ENCODE data around the gene KDM8. TPM values are rescaled to one million over a fixed set of nuclear protein-coding genes. Genes with fewer than 3 reads are reported as not detected.

Gene KDM8
- total and polyA plus RNA-seq, 2 donors (not counting 3 experiments of a cell fraction or from before 2014, with no cell fraction given): 5.1 to 8.4 TPM

- CTCF ChIA-PET: interaction anchor here (3.2 kb wide), 1 partner anchor 10 kb away, joined by 18 read pairs; no protein-coding TSS in a partner anchor
- FAIRE-seq (no peak), DNase-seq (ENCODE audit: low read depth, low spot score) (no peak)
- Histone ChIP-seq H3K27me3 (ENCODE audit: control insufficient read depth in 2 of 2, insufficient read depth in 2 of 2, low read length in 2 of 2) (no peaks in the 10 kb centered on the region), H3K9me1 (replicated peaks; ENCODE audit: control insufficient read depth, extremely low read depth, insufficient read depth, low read length) (no peaks in the 10 kb centered on the region), H3K9me3 (replicated peaks; ENCODE audit: control insufficient read depth, insufficient read depth, low read length) (no peaks in the 10 kb centered on the region), H3K4me1 (ENCODE audit: control insufficient read depth, extremely low read depth, insufficient read depth, low read length) (peaks cover 56% of the 10 kb centered on the region), H3K27ac (ENCODE audit: insufficient read depth, low read depth, low read length) (no peak overlapping the region), H3K4me3 (replicated peaks in 1 of 3; ENCODE audit: insufficient read depth in 1 of 3, low read depth in 1 of 3, low read length in 3 of 3) (no peak overlapping the region), H3K79me2 (ENCODE audit: control insufficient read depth, insufficient read depth, low read length) (no peaks in the 10 kb centered on the region), H3K36me3 (ENCODE audit: control insufficient read depth in 2 of 2, extremely low read depth in 1 of 2, insufficient read depth in 2 of 2, low read length in 2 of 2) (no peaks in the 10 kb centered on the region), H3K9ac (replicated peaks; ENCODE audit: extremely low read depth, insufficient read depth, low read length) (no peak overlapping the region), H4K20me1 (replicated peaks; ENCODE audit: control insufficient read depth, extremely low read depth, insufficient read depth, low read length) (no peaks in the 10 kb centered on the region), H3K4me2 (ENCODE audit: insufficient read depth, low read length) (no peak overlapping the region), H2AFZ (ENCODE audit: low read depth, low read length) (no peak overlapping the region)
- POLR2A ChIA-PET: no interaction called here
- no peak for TF ChIP-seq POLR2A (IDR thresholded peaks at IDR 0.05; ENCODE audit: low read depth, low read length)
- TF ChIP-seq FOS (IDR thresholded peaks at IDR 0.05; ENCODE audit: borderline replicate concordance, insufficient read depth, low read length): no peak
- no peak for TF ChIP-seq GATA2 (IDR thresholded peaks at IDR 0.05; ENCODE audit: insufficient read depth, insufficient read length, low read depth, low read length)
- no peak for TF ChIP-seq CTCF (IDR thresholded peaks at IDR 0.05; ENCODE audit: extremely low read depth in 1 of 2, insufficient read depth in 1 of 2, low read depth in 1 of 2, low read length in 2 of 2)
- no peak for TF ChIP-seq MYC (IDR thresholded peaks at IDR 0.05; ENCODE audit: low read depth, low read length)
- dilution Hi-C loops (cut with MboI; ENCODE audit: extremely low pct_ligation_motif_present, low sequenced_read_pairs) (no loop called here), intact Hi-C loops (cut with micrococcal nuclease) (no loop called here)
- no TSS peak for BruUV-seq (replicated peaks)
These were observed 42.2 kb downstream of the KDM8 start for GRCh38 chr16:27245276-27246172.
